ENCODE measurements around the gene RAB40B. TPM values are rescaled to one million over a fixed set of nuclear protein-coding genes. Genes with fewer than 3 reads are reported as not detected.

Gene RAB40B
- total and polyA plus RNA-seq, 4 donors, result 2.9 to 12.1 (median 10.5) TPM

DNA sequence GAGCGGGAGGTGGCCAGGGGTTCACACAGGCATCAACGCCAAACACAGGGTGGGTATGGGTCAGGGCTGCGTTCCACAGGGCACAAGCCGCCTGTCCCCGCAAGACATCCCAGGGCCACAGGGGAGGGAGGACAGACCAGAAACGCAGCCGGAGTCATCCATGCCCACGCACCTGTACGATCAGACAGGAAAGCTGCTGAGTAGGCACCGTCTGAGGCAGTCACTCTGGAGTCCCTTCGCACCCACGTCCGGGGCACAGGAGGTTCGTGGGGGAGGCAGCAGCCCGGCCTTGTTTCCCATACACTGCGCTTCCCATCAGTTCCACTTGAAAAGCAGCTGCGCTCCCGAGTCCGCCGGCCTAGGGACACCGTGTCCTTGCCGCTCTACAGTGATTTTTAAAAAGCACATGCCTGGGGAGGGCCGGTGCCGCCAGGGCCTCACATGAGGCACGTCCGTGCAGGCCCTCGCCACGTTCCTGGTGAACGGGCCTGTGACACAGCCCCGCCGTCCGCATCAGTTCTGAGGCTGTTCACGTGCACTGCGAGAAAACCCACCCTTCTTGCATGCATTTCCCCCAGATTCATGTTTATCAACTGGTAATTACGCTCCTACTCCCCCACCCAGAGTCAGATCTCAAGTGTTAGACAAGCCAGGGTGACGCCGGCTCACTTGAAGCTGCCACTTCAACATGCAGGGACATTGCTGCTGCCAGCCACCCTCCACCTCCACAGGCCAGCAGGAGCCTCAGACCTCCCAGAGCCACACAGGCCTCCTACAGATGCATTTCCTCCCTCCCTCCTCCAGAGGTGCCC is 85.0 kb downstream of the RAB40B start:
- WGBS, result 96% methylated on average over 37 of the region's 37 CpGs
- DNase-seq (ENCODE audit: low spot score), result no peak
- Histone ChIP-seq H3K27me3 (ENCODE audit: control insufficient read depth in 4 of 4, insufficient read depth in 4 of 4, low read length in 3 of 4) (no peaks in the 10 kb centered on the region), H3K4me3 (ENCODE audit: low read depth in 1 of 3, low read length in 3 of 3) (no peak overlapping the region), H3K36me3 (ENCODE audit: control insufficient read depth in 4 of 4, insufficient read depth in 3 of 4, low read depth in 1 of 4, low read length in 3 of 4) (peaks cover 16 to 37% (median 27%) of the 10 kb centered on the region in 4 donors), H3K27ac (ENCODE audit: low read depth in 1 of 2, low read length in 2 of 2) (no peak overlapping the region), H3K9ac (ENCODE audit: low read depth in 1 of 2, low read length in 2 of 2) (no peak overlapping the region), H3K4me1 (ENCODE audit: control insufficient read depth in 4 of 4, insufficient read depth in 4 of 4, low read length in 3 of 4) (no peaks in the 10 kb centered on the region), H3K9me3 (ENCODE audit: control insufficient read depth in 4 of 4, low read length in 3 of 4) (no peaks in the 10 kb centered on the region)
- TF ChIP-seq JUND (IDR thresholded peaks at IDR 0.05) (no peak), YY1 (IDR thresholded peaks at IDR 0.05) (no peak)

GRCh38 chr17:82611140-82612058 is 87.1 kb downstream of the RAB40B start:
- no peak overlapping the region for H3K27ac ChIP-seq (ENCODE audit: low read depth in 1 of 2, low read length in 2 of 2)
- H3K9ac ChIP-seq (ENCODE audit: low read depth in 1 of 2, low read length in 2 of 2), result no peak overlapping the region
- H3K36me3 ChIP-seq (ENCODE audit: control insufficient read depth in 4 of 4, insufficient read depth in 3 of 4, low read depth in 1 of 4, low read length in 3 of 4), result peaks cover 15 to 22% (median 19%) of the 10 kb centered on the region in 4 donors
- DNase-seq (ENCODE audit: low spot score), result no peak
- TF ChIP-seq ZBTB33 (IDR thresholded peaks at IDR 0.05), result no peak
- TF ChIP-seq HNF4G (IDR thresholded peaks at IDR 0.05), result no peak
- TF ChIP-seq NR2F2 (IDR thresholded peaks at IDR 0.05), result no peak
- TF ChIP-seq RAD21 (IDR thresholded peaks at IDR 0.05), result no peak
- TF ChIP-seq, protein P1, sequence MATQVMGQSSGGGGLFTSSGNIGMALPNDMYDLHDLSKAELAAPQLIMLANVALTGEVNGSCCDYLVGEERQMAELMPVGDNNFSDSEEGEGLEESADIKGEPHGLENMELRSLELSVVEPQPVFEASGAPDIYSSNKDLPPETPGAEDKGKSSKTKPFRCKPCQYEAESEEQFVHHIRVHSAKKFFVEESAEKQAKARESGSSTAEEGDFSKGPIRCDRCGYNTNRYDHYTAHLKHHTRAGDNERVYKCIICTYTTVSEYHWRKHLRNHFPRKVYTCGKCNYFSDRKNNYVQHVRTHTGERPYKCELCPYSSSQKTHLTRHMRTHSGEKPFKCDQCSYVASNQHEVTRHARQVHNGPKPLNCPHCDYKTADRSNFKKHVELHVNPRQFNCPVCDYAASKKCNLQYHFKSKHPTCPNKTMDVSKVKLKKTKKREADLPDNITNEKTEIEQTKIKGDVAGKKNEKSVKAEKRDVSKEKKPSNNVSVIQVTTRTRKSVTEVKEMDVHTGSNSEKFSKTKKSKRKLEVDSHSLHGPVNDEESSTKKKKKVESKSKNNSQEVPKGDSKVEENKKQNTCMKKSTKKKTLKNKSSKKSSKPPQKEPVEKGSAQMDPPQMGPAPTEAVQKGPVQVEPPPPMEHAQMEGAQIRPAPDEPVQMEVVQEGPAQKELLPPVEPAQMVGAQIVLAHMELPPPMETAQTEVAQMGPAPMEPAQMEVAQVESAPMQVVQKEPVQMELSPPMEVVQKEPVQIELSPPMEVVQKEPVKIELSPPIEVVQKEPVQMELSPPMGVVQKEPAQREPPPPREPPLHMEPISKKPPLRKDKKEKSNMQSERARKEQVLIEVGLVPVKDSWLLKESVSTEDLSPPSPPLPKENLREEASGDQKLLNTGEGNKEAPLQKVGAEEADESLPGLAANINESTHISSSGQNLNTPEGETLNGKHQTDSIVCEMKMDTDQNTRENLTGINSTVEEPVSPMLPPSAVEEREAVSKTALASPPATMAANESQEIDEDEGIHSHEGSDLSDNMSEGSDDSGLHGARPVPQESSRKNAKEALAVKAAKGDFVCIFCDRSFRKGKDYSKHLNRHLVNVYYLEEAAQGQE (IDR thresholded peaks at IDR 0.05), result no peak
- no peak for TF ChIP-seq YY1 (IDR thresholded peaks at IDR 0.05)
- WGBS, result 89% methylated on average over 21 of the region's 21 CpGs
- H3K9me3 ChIP-seq (ENCODE audit: control insufficient read depth in 4 of 4, low read length in 3 of 4), result no peaks in the 10 kb centered on the region
- H3K4me1 ChIP-seq (ENCODE audit: control insufficient read depth in 4 of 4, insufficient read depth in 4 of 4, low read length in 3 of 4), result no peaks in the 10 kb centered on the region
- no peak overlapping the region for H3K4me3 ChIP-seq (ENCODE audit: low read depth in 1 of 3, low read length in 3 of 3)
- H3K27me3 ChIP-seq (ENCODE audit: control insufficient read depth in 4 of 4, insufficient read depth in 4 of 4, low read length in 3 of 4), result no peaks in the 10 kb centered on the region

DNA sequence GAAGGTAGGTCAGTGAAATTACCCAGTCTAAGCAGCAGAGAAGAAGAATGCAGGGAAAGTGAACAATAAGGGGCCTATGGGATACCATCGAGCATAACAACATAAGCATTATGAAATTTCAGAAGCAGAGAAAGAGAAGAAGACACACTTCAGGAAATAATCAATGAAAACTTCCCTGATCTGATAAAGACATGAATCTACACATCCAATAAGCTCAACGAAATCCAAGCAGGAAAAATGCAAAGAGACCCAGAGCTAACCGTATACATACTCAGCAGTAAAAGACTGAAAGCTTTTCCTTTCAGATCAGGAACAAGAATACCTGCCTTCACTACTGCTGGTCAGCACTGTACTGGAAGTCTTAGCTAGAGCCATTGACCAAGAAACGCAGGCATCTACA is 88.8 kb downstream of the RAB40B start:
- H3K9ac ChIP-seq (ENCODE audit: low read depth in 1 of 2, low read length in 2 of 2), result no peak overlapping the region
- H3K4me3 ChIP-seq (ENCODE audit: low read depth in 1 of 3, low read length in 3 of 3), result no peak overlapping the region
- DNase-seq (ENCODE audit: low spot score), result no peak
- H3K36me3 ChIP-seq (ENCODE audit: control insufficient read depth in 4 of 4, insufficient read depth in 3 of 4, low read depth in 1 of 4, low read length in 3 of 4), result peaks cover 6 to 17% (median 11%) of the 10 kb centered on the region in 4 donors
- H3K27ac ChIP-seq (ENCODE audit: low read depth in 1 of 2, low read length in 2 of 2), result no peak overlapping the region
- H3K9me3 ChIP-seq (ENCODE audit: control insufficient read depth in 4 of 4, low read length in 3 of 4), result no peaks in the 10 kb centered on the region
- 94% methylated on average over 4 of the region's 4 CpGs for WGBS
- no peaks in the 10 kb centered on the region for H3K4me1 ChIP-seq (ENCODE audit: control insufficient read depth in 4 of 4, insufficient read depth in 4 of 4, low read length in 3 of 4)
- H3K27me3 ChIP-seq (ENCODE audit: control insufficient read depth in 4 of 4, insufficient read depth in 4 of 4, low read length in 3 of 4), result no peaks in the 10 kb centered on the region
- TF ChIP-seq, protein P2, sequence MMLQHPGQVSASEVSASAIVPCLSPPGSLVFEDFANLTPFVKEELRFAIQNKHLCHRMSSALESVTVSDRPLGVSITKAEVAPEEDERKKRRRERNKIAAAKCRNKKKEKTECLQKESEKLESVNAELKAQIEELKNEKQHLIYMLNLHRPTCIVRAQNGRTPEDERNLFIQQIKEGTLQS (IDR thresholded peaks at IDR 0.05), result no peak
- TF ChIP-seq HNF4G (IDR thresholded peaks at IDR 0.05) (no peak), JUND (IDR thresholded peaks at IDR 0.05) (no peak), MAX (IDR thresholded peaks at IDR 0.05) (no peak), NR2F2 (IDR thresholded peaks at IDR 0.05) (no peak), CTCF (IDR thresholded peaks at IDR 0.05; ENCODE audit: low read depth, low read length, missing input control) (no peak), TAF1 (conservative IDR thresholded peaks at IDR 0.05) (no peak), SP1 (IDR thresholded peaks at IDR 0.05) (no peak), YY1 (IDR thresholded peaks at IDR 0.05) (no peak), RAD21 (IDR thresholded peaks at IDR 0.05) (no peak)
- TF ChIP-seq, protein P1 (IDR thresholded peaks at IDR 0.05), result no peak

Data from liver (tissue), 9 donors.